SW480 (cell line): ENCODE data around the gene NHLH2.
A peak's percentile ranks its signal among the peaks of the same experiment; 100 is the strongest.

ENCODE experiments used
- DNase-seq: peaks from one replicate; pipeline ENCODE4 v3.0.0-alpha.2; 2016; ENCODE audit warnings: low spot score

Gene NHLH2

GRCh38 chr1:115840605-115841460 is at the start of gene NHLH2:
NHLH2 (minus strand) TSS chr1:115841126; CDS start chr1:115838372, 2,754 bp downstream.
- no peak for DNase-seq

- DNase-seq, result no peak
These were observed 49.7 kb upstream of the NHLH2 start for GRCh38 chr1:115890580-115890979.

GRCh38 chr1:115888976-115889375 is 48.0 kb upstream of the NHLH2 start:
- DNase-seq, result no peak

- no peak for DNase-seq
These were observed 42.3 kb upstream of the NHLH2 start for GRCh38 chr1:115882913-115883902.

GRCh38 chr1:115880981-115881672 is 40.2 kb upstream of the NHLH2 start:
- no peak for DNase-seq

- DNase-seq, result no peak
These were observed 39.1 kb upstream of the NHLH2 start for GRCh38 chr1:115879977-115880376.

- DNase-seq, result no peak
These were observed 36.6 kb upstream of the NHLH2 start for GRCh38 chr1:115877511-115877910.

- DNase-seq, result no peak
These were observed 34.0 kb upstream of the NHLH2 start for GRCh38 chr1:115874904-115875303.

GRCh38 chr1:115874497-115874896 is 33.6 kb upstream of the NHLH2 start:
- no peak for DNase-seq

GRCh38 chr1:115873184-115873583 is 32.3 kb upstream of the NHLH2 start:
- no peak for DNase-seq

- no peak for DNase-seq
These were observed 28.1 kb upstream of the NHLH2 start for GRCh38 chr1:115869064-115869463.

GRCh38 chr1:115867216-115867615 is 26.3 kb upstream of the NHLH2 start:
- DNase-seq, result no peak

GRCh38 chr1:115865704-115866380 is 24.9 kb upstream of the NHLH2 start:
- DNase-seq, result no peak

GRCh38 chr1:115862403-115862802 is 21.5 kb upstream of the NHLH2 start:
- DNase-seq, result no peak

GRCh38 chr1:115854005-115854404 is 13.1 kb upstream of the NHLH2 start:
- no peak for DNase-seq

GRCh38 chr1:115850937-115851336 is 10.0 kb upstream of the NHLH2 start:
- no peak for DNase-seq

- DNase-seq, result no peak
These were observed 6.9 kb upstream of the NHLH2 start for GRCh38 chr1:115847787-115848186.

GRCh38 chr1:115842948-115843347 is 2.0 kb upstream of the NHLH2 start:
- DNase-seq, result no peak

- no peak for DNase-seq
These were observed 1.2 kb downstream of the NHLH2 start for GRCh38 chr1:115839679-115840237.

GRCh38 chr1:115839029-115839678 is 1.8 kb downstream of the NHLH2 start:
- peak; percentile 50 for DNase-seq
